HS-5 (cell line): ENCODE measurements around the gene SPACA6.
"Not testable (repeated sequence)": the region's sequence is repeated elsewhere in the genome, so short reads cannot be mapped to it uniquely, and the experiment has no call there.

Experiments used
- DNase-seq: peaks from one replicate; pipeline ENCODE4 v3.0.0-alpha.2; 2012; ENCODE audit warnings: low read depth

Gene SPACA6, protein sequence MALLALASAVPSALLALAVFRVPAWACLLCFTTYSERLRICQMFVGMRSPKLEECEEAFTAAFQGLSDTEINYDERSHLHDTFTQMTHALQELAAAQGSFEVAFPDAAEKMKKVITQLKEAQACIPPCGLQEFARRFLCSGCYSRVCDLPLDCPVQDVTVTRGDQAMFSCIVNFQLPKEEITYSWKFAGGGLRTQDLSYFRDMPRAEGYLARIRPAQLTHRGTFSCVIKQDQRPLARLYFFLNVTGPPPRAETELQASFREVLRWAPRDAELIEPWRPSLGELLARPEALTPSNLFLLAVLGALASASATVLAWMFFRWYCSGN

DNA sequence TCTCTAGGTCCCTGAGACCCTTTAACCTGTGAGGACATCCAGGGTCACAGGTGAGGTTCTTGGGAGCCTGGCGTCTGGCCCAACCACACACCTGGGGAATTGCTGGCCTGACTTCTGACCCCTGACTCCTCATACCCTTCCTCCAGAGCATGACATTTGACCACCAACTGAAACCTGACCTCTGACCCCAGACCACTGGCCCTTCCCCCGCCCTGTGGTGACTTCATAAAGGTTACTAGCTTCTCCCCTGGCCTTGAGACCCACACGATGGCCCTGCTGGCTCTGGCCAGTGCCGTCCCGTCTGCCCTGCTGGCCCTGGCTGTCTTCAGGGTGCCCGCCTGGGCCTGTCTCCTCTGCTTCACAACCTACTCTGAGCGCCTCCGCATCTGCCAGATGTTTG, at the start of gene SPACA6:
SPACA6 (plus strand) TSS at position 71 of the 400 bp plus-strand sequence; CDS start at position 268, 197 bp downstream.
- DNase-seq, result no peak

DNA sequence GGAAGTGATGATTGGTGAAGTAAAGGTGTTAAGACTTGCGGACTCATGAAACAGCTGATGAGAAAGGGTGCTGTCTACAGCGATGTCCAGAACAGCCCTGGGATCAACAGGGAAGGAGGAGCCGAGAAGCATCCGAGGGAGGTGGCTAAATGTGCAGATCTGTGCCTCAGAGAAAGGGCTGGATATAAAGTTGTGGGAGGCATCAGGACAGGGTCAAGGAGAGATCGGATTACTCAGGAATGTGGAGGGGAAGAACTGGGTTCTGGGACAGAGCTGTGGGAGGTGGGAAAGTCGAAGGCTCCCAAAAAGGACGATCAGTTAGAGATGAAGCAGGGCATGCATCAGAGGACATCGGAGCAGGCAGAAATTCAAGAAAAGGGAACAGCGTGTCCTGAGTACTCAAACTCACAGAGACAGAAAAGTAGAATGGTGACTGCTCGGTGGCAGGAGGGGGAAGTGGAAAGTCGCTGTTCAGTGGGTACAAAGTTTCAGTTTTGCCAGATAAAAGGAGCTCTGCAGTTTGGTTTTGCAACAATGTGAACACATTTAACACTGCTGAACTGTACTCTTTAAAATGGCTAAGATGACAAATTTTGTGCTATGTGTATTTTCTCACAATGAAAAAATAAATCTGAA, 48.4 kb upstream of the SPACA6 start:
- no peak for DNase-seq

- DNase-seq, result not testable (repeated sequence)
These were observed 46.4 kb upstream of the SPACA6 start, which contains the start of gene SIGLEC14 for GRCh38 chr19:51646730-51647129. Gene SIGLEC14, minus strand, starts transcription at chr19:51646825. Its CDS starts 66 bp downstream, at chr19:51646759.

DNA sequence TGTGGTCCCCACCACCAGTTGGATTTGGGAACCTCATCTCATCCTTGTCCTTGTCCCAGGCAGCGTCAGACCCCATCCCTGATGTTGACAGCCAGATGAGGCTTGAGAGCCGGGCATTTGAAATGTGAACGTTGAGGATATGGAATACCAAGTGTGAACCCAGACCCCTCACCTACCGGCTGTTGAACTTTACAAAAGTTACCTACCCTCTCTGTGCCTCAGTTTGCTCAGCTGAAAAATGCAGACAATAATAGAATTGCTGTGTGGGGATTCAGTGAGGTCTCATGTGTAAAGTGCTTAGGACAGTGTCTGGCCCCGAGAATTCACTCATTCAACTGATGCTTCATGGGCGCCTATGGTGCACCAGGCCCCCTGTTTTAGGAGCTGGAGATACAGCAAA, 45.8 kb upstream of the SPACA6 start:
- no peak for DNase-seq

DNA sequence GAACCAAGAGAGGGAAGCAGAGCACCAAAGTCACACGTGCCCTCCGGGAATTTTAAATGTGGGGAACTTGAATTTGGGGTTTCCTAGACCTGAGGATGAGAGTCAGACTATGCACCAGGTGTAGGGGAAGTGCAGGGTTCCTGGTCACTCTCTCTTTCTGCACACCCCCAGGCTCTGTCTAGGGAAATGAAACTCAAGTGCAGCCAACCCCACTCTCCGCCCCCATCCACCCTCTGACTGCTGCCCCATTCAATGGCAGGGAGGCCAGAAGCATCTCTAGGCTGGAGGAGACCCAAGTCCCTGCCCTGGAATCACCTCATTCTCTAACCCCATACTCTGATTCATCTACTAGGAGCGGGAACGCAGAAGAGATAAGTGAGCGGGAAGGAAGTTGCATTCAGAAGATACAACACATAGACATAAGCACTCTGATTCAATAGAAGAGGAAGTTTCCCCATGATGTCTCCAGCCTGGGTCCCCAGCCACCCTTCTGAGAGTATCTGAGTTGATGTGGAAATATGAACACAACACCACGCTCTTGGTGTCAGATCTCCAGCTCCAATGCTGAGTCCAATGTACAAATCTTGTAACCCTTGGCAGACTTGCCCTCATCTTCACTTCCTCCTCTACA, 41.8 kb upstream of the SPACA6 start:
- DNase-seq, result no peak

- no peak for DNase-seq
These were observed 40.9 kb upstream of the SPACA6 start for GRCh38 chr19:51652266-51652665.

GRCh38 chr19:51653162-51653561, 40.0 kb upstream of the SPACA6 start:
- no peak for DNase-seq

GRCh38 chr19:51654783-51655182, 38.3 kb upstream of the SPACA6 start:
- no peak for DNase-seq

DNA sequence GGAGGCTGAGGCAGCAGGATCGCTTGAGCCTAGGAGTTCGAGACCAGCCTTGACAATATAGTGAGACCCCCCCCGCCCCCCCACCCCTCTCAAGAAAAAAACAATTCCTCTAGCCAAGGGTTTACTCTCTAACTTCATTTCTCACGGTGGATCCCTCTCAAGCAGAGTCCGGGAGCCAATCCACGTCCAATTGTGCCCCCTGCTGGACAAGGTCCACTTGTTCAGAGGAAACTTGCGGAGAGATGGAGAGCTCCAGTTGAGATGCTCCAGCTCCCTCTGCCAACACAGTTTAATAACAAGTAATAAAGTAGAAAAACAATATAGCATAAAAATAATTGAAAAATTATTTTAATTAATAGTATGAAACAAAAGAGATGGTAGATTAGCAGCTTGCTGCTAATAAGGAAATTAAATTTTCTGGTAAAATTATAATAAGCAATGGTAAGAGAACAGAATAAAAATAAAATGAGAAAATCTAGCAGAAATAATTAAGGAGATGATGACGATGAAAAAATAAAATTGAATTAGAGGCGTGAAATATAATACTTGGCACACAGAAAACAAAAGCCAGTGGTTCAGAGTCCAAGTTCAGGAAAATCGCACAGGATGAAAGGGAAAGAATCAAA, 32.0 kb upstream of the SPACA6 start:
- DNase-seq, result peak; percentile 5

DNA sequence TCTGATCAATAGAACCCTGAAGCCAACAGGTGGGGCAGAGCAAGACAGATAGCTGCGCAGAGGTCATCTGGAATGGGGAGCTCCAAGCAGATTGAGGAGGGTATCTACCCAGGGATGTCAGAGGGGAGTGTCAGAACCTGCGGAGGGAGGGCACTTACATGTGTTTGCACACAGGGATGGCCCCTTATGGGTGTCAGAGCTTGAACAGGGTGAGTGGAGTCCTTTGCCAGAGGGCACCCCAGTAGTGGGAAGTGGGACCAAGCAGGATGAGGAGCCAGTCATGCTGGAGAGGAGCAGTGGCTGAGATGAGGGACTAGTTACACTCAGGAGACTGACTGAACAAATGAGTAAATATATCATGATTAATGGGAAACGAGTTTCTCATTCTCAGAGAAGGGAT, 29.5 kb upstream of the SPACA6 start:
- DNase-seq, result no peak

DNA sequence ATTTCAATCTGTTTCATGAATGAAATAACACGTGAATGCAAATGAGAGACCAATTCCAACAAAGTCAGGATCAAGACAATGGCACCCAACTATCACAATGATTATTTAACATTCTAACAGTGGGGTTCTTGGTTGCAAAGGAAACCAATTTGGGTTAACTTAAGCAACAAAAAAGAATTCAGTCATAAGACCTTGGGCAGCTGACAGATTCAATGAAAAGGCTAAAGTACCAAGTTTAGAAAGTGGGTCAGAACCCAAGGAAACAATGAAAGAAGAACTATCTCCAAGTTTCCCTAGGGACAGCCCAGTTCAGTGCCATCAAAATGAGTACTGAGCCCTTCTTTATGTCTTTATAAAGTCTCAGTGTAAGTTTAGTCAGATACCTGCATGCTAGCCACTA, 29.0 kb upstream of the SPACA6 start:
- DNase-seq, result no peak

- no peak for DNase-seq
These were observed 28.1 kb upstream of the SPACA6 start for GRCh38 chr19:51664997-51665396.

GRCh38 chr19:51668216-51668615, 24.9 kb upstream of the SPACA6 start:
- no peak for DNase-seq

- not testable (repeated sequence) for DNase-seq
These were observed 17.1 kb upstream of the SPACA6 start for GRCh38 chr19:51675911-51676565.

- no peak for DNase-seq
These were observed 16.5 kb upstream of the SPACA6 start for GRCh38 chr19:51676566-51677083.

- no peak for DNase-seq
These were observed 12.7 kb upstream of the SPACA6 start for GRCh38 chr19:51680474-51680873.

GRCh38 chr19:51681286-51681941, 11.7 kb upstream of the SPACA6 start:
- DNase-seq, result no peak

DNA sequence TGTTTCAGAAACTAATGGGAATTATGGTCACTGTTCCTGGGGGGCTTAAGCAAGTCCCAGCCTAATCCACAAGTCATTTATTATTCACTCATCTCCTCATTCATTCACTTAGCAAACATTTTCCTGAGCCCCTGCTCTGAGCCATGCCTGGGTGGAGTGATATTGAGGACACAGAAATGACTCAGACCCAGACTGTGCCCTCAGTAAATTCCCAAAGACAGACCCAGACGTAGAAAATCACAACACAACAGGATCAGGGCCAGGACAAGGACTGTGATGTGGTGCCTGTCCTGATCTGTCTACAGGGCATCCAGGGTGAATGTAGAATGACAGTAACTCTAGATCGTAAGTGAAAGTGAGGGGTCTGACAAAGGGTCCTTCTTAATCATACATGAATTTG, 7.0 kb upstream of the SPACA6 start:
- DNase-seq, result no peak

DNA sequence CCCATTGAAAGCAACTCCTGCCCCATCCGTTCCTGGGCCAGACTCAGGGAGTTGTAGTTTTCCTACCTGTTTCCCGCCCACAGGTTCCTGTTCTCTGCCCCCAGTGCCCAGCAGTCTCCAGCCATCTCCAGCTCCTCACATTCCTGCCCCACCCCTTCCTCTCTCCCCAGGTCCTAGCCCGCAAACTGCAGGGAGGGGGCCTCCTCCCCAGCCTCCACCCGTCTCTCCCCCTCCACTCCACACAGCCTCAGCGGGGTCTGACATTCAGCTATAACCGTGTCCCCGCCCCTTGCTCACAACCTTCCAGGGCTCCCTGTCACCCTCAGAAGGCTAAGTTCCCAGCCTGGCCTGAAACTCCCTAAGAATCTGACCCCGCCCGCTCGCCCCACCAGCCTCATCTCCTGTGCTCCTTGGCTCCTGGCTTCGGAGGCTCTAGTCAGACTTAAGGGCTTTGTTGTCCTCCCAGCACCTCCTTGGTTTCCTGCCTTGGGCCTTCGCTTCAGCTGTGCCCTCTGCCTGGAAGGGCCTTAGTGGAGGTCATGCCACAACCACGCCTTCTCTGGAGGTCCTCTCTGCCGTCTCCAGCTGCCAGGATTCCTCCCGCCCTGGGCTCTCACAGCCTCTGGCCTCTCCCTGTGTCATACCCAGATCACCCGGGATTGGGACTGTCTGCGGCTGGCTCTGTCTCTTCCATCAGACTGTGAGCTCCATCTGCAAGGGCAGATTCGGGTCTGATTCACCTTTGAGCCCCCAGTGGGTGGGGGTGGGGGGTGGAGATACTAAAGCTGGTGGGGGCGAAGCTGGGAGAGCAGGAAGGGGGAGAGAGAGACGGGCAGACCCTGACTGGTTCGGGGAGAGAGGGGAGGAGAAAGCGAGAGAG, 5.1 kb upstream of the SPACA6 start:
- DNase-seq, result no peak
